Measurements from ENCODE around the gene SHISAL1.

DNA sequence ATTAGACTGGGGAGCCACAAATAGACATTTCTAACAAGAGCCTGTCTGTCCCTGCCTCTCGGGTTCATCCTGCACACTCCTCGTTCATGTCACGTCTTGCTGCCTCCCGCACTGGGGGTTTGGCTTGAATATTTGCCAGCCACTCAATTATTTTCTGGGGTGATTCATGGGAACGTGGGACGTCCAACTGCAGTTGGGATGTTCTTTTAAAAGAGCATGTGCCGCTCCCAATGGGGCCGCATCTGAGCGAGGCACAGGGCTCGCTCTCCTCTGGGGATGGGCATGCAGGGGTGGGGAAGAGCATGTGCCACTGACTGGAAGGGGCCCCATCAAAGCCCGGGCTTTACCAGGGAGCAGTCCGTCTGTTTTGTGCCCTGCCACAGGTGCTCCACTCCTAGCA is 88.6 kb downstream of the SHISAL1 start:
- TF ChIP-seq POLR2AphosphoS5 (IDR thresholded peaks at IDR 0.05; ENCODE audit: insufficient read depth, low read depth, low read length) = no peak
- TF ChIP-seq, protein P1, sequence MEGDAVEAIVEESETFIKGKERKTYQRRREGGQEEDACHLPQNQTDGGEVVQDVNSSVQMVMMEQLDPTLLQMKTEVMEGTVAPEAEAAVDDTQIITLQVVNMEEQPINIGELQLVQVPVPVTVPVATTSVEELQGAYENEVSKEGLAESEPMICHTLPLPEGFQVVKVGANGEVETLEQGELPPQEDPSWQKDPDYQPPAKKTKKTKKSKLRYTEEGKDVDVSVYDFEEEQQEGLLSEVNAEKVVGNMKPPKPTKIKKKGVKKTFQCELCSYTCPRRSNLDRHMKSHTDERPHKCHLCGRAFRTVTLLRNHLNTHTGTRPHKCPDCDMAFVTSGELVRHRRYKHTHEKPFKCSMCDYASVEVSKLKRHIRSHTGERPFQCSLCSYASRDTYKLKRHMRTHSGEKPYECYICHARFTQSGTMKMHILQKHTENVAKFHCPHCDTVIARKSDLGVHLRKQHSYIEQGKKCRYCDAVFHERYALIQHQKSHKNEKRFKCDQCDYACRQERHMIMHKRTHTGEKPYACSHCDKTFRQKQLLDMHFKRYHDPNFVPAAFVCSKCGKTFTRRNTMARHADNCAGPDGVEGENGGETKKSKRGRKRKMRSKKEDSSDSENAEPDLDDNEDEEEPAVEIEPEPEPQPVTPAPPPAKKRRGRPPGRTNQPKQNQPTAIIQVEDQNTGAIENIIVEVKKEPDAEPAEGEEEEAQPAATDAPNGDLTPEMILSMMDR (IDR thresholded peaks at IDR 0.05; ENCODE audit: extremely low read depth in 1 of 2, insufficient read depth in 1 of 2, low read depth in 1 of 2, low read length in 2 of 2) = no peak
- TF ChIP-seq MAX (IDR thresholded peaks at IDR 0.05; ENCODE audit: insufficient read depth, insufficient read length) = no peak
- TF ChIP-seq POLR2A (IDR thresholded peaks at IDR 0.05; ENCODE audit: low read depth, low read length) = no peak
- no peak for TF ChIP-seq EZH2 (IDR thresholded peaks at IDR 0.05; ENCODE audit: borderline replicate concordance, low read depth, low read length, severe bottlenecking)
- TF ChIP-seq JUN (IDR thresholded peaks at IDR 0.05; ENCODE audit: borderline replicate concordance, insufficient read depth, insufficient read length, low read depth) = no peak
- TF ChIP-seq FOS (IDR thresholded peaks at IDR 0.05; ENCODE audit: borderline replicate concordance, insufficient read depth, low read length) = no peak
